Hippocampal formation (tissue), 2 donors: ENCODE data around the gene PEA15.

Experiments used
- DNase-seq, 2 donors: peaks; one replicate each; lab custom pipeline; 2025; lab: John Stamatoyannopoulos, UW

Gene PEA15

DNA sequence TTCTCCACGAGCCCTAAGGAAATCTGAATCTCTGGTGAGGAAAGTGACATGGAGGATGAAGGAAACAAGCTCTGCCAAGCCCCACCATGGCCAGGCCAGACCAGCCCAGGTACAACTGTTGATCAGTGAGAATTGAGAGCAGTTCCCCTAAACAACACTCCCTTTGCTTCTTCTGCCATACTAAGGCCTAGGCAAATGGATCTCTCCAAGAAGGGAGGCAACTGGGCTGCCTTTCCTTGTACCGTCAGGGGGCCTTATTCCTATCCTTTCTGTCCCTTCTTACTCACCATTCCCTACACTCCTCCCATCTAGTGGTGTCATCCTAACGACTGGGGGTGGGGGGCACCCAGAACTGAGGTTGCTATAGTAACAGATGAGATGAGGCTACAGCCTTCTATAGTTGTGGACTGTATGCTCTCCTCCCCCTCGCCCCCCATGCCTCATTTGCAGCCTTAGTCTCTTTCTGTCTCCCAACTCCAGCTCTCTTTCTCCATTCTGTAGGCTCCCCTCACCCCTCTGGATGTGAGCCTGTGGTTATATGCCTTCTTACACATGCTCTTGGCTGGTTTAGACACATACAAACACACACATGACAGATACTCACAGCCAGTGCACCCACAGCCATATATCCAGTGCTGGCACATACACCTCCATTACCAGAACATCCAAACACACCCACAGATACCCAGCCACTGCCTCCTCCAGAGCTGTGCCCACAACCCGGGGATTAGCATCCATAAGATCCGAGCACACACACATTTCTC is 3.6 kb downstream of the PEA15 start:
- no peak for DNase-seq

DNA sequence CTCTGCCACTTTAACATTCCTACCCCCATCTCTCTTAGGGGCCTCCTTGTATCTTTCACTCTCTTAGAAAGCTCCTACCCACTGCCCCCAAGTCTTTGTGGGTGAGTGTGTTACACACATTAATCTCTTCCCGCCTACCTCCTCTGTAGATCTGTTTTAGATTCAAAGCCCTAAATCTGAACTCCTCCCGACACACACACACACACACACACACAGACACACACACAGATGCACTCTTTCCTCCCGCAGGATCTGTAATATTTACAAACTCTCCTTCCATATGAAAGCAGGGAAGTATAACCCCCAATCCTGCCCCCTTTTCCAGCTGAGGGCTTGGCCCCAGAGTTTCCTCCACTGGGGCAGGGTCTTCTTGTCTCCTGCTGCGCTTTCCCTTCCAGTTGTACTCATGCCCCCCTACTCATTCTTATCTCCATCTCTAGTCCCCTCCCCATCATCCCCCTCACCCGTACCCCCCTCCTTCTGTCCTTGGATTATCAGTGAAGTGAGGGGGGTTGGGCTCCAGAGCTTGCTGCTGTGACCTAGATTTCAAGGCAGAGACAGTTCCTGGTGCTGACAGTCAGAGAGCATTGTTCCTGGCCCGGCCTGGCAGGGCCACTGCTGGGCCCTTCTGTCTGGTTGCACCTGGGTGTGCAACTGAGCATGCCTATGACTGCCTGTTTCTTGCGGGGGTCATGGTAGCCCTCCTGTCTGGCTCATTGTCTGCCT is 4.3 kb downstream of the PEA15 start:
- peak in 1 of 2 donors; percentile 20 for DNase-seq

DNA sequence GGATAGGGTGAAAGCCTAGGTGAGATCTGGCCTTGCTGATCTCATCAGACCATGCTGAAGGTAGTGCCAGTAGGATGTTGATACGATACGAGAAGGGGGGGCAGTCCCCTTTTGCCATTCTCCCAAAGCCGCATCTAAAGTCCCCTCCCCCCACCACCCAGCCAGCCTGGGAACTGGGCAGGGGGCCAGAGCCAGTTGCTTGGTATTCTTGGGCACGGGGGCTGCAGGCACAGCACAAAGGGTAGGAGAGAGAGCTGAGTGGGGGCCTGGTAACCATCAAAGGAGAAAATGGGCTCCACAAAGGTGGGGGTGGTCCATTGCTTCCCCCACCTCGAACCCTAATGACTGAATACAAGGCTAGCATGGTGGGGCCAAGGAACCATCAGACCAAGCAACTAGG is 5.4 kb downstream of the PEA15 start:
- peak in 1 of 2 donors; percentile 24 for DNase-seq

DNA sequence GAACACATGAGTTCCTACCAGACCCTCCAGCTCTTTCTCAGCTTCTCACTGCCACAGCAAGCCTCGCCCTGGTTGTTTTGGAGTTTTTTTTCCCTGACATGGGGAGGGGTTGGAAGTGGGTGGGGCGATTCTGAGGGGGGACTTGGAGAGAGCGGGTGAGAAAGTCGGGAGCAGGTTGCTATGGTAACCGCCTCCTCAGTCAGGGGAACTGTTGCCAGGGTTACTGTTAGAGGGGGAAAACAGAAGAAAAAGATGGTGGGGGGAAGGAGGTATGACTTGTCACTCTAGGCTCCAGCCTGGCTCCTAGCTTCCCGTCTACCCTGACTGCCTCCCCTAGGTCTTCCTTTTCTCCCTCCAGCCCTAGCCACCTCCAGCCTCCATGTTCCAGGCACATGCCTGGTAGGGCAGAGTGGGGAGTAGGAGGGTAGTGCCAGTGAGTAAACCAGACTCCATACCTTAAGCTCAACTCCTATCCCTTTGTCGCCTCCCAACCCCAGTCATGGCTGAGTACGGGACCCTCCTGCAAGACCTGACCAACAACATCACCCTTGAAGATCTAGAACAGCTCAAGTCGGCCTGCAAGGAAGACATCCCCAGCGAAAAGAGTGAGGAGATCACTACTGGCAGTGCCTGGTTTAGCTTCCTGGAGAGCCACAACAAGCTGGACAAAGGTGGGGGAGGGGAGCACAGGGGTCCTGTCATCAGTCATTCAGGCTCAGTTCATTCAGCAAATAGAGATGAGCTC is 6.0 kb downstream of the PEA15 start:
- peak; percentile 24 to 67 for DNase-seq

DNA sequence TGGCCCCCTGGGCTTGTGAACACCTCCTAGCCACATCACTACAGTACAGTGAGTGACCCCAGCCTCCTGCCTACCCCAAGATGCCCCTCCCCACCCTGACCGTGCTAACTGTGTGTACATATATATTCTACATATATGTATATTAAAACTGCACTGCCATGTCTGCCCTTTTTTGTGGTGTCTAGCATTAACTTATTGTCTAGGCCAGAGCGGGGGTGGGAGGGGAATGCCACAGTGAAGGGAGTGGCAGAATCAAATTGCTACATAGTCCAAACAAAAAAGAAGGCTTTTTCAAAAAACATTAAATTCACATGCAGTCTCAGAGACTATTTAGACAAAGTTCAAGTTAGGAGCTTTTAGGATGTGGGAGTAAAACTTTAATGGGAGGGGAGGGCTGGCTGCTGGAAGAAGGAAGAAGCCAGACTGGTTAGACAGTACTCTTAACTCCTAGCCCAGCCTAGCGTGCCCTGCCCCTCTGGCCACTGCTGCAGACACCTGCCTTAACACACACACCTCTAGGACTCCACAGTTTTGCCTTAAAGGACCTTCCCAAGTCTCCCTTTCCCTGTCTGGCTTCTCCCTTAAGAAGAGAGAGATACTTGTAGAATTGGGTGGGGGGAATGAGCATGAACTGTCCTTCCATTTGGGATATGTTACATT is 9.4 kb downstream of the PEA15 start:
- no peak for DNase-seq

DNA sequence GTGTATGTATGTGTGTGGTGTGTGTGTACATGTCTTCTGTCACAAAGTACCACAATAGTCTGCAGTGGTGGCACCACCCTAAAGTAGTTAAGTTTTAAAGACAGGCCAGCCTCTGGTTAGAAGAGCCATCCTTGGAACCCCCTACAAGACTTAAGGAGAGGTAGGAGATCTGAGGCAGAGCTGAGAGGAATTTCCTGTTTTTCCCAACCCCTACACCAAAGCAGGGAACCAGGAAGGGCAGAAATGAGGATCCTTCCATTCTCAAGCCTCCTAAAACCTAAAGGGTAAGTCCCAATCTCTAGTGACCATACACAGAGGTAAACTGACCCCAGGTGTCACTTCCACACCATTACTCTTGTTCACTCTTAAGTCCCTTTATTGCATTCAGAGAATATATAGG is 11.1 kb downstream of the PEA15 start:
- no peak for DNase-seq

DNA sequence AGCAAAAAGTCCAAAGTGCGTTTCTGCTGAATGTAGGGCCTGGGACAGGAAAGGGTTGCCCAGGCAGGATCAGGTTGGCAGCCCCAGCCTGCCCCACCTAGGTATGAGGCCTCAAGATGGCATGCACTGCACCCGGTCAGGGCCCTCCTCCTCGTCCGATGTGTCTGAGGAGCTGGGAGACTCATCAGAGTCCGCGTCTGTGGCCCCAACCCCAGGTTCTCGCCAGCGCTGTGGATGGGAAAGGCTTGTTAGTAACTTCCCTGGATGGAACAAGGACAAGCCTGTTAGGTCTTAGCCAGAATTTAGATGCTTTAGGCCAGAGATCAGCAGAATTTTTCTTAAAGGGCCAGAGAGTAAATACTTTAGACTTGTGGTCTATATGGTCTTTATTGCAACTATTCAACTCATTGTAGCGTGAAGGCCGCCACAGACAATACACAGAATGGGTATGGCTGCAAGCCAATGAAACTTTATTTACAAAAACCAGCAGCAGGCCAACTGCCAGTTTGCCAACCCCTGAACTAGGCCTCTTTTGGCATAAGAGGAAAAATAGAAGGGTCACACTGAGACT is 12.4 kb downstream of the PEA15 start:
- no peak for DNase-seq

DNA sequence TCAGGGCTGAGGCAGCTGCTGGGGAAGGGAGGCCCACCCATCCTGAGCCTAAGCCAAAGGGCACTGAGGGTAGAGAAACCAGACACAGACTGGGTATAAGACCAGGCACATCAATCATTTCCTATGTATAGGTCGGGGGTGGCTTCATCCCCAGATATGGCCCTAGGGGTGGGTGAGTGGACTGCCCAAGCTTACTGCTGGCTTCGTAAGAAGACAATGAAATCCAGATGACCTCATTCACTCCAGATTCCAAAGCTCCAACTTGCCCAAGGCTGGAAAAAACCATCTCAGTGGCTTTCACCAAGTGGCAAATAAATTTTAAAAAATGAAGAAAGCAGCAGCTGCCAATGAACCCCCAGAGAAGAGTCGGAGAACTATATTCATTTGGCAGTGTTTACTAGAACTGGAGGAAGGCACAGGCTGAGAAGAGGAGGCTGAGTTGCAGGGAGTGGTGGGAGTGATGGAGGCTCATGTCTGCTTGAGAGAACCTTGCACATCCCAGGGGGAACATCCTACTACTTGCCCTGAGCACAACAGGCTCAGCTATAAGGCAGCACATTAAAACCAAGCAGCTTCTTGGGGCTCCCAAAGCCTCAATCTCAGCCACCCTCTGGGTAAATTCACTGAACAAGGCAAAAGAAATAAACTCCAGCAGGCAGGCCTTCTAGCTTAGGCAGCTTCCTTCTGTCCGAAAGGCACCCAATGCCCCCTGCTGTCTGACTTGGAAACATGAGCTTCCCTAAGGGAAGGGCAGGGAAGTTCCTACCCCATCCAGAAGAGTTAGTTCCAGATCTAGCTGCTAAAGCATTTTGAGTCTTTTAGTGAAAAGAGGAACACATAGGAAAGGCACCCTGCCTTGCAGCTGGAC is 14.1 kb downstream of the PEA15 start:
- peak; percentile 63 to 84 for DNase-seq

DNA sequence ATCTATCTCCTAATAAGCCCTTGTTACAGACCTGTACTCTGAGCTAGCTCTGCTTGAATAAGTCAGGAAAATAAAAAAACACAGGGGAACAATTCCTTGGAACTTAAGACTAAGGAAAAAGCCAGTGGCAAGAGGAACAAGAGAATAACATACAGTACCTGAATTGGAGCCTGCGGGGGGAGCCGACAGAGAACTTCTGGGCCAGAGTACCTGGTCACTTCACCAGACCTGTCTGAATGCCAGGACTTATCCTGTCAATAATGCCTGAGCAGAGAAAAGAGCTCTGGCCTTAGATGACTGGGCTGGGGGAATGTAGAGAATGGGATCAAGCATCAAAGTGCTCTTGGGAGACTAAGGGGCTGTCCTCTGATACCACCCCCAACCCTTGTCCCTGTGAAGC is 15.1 kb downstream of the PEA15 start:
- no peak for DNase-seq

DNA sequence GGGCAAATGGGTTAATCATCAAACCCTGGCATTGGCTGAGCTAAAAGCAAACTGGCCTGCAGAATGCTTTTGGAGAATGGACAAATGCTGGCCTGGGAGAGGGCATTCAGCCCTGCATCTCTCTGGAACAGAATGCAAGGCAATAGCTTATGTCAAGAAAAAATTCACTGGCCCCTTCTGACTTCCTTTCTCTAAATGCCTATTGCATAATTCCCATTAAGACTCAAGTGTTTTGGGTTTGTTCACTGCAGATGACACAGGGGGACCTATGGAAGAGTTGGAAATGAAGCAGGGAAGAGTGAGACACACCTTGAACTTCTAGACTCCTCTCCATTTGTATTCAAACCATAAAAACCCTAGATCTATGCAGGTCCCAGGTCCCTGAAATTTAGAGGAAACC is 15.9 kb downstream of the PEA15 start:
- DNase-seq, result no peak

DNA sequence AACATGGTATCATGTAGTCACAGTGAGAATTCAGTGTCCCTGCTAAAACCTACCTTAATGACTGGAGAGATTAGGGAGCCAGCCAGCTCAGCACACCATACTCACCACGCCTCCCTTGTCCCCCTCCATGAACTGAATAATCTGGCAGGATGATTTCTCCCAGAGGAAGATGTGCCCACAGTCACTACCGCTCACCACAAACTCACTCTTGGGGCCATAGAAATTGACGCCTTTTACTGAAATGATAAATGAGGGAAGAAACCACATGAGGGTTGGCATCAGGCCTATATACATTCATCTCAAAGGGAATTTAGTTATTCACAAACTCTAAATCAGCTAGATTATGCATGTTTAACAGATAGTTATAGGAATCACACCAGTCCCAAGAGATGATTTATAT is 17.4 kb downstream of the PEA15 start:
- DNase-seq, result no peak

DNA sequence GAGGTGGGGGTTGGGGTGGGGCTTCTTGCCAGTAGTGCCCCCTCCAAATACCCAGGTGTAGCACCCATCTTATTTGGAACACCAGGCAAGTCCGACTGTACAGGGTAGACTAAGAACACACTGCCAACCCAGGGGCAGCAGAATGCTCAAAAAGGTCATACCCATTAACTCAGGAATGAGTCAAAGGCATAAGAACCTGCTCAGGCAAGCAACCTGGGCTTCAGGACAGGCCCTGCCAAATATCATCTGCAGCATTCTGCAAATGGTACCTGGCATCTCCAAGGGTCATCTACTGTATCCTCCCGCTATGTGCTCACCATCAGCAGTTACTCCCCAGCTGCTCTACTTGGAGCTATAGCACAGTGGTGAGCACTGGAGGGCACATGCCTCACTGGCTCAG is 19.4 kb downstream of the PEA15 start:
- no peak for DNase-seq

DNA sequence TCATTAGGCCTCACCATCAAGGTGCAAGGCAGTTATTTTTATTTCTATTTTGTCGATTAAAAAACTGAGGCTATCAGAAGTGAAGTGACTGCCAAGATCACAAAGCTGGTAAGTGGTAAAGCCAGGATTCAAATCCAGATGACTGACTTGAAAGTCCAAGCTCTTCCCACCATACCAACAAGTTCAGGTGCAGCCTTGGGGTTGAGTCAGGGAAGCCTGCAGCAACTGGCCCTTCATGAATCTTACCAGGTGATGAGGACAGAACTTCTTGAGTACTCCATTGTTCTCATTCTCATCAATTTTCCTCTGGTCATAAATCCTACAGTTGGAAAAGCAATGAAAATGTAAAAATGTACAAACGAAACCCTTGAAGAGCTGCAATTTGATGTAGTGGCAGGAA is 20.2 kb downstream of the PEA15 start:
- no peak for DNase-seq

DNA sequence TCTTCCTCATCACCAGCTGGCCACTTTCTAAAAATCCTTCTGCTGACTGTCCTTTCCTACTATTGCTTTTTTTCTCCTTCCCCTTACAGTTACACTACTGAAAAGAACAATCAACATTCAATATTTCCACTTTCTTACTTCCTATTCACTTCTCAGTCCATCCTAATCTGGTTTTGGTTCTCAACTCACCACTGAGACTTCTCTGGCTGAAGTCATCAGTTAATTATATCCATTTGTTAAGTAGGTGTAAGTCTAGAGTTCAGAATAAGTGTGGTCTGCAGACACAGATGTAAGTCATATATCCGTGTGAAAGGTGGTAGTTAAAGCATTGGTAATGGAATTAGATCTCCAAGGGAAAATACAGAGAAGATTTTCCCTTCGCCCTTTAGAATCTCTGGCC is 21.4 kb downstream of the PEA15 start:
- no peak for DNase-seq

DNA sequence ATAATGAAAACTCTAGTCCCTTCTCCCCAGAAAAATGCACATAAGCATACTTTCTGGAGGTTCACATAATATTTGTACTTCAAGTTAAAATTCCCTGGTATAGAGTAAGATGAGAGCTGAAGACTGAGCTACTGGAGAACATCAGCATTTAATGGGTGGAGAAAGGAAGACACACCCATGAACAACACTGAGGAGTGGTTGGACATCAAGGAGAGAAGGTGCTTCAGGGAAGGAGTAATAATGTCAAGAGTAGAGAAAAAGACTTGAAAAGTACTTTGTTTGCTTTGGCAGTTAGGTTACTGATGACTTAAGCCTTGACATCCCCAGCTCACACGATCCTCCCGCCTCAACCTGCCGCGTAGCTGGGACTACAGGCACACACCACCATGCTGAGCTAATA is 21.9 kb downstream of the PEA15 start:
- DNase-seq, result no peak

DNA sequence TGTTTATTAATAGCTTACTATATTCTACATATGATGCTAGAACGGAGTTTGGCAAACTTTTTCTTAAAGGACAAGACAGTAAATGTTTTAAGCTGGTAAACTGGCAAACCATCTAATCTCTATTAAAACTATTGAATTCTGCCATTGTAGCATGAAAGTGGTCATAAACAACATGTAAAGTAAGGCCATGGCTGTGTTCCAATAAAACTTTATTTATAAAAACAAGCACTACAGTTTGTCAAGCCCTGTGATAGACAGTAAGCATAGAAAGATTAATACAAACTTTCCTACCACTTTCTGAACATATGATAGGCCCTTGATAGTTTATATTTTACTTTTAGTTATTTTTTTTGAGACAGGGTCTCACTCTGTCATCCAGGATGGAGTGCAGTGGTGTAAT is 22.4 kb downstream of the PEA15 start:
- DNase-seq, result no peak

DNA sequence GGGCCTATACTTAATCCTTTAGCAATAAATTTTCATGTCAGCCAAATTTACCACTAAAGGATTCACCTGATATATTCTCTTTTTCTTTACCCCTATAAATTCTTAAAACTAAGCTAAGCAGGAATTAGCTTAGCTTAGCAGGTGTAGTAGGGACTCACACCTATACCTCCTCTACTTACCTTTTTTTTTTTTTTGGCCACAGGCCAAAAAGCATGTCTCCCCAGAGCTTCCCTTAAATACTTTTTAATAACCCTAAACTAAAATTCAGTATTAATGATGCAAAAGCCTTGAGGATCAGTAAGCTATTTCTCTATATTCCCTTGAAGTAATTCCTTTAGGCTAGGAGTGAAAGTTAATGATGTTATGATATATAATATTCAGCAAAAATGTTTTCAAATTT is 23.2 kb downstream of the PEA15 start:
- DNase-seq, result no peak

DNA sequence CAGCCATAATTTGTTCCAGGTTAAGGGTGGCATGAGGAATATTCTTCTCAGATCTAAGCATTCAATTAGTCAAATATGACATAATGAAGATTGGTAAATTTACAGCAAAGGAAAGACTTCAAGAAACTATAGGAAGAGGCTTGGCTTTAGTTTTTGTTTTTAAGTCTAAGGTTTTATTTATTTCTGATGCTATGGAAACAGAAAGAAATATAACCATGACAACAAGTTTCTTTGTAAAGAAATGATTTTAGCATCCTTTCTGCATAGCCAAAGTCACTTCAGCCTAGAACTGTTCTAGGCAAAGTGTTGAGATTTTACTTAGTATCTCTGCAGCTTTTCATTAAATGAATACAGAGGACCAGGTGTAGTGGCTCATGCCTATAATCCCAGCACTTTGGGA is 27.7 kb downstream of the PEA15 start:
- no peak for DNase-seq

DNA sequence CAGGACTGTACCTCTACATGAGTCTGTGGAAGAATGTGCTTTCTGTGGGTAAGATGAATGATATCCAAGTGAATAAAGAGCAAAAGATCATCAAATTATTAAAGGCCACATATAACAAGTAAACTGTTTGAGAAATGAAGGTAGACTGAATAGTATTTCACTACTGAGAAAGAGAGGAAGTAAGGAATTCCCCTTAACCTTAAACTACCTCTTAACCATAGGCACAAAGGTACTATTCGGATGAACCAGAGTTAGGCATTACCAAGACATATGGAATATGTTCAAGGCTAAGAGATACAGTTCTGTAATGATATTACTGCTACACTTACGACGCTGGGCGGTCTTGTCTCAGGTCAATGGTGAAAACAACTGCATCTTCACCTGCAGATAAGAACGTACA is 31.6 kb downstream of the PEA15 start:
- DNase-seq, result no peak

DNA sequence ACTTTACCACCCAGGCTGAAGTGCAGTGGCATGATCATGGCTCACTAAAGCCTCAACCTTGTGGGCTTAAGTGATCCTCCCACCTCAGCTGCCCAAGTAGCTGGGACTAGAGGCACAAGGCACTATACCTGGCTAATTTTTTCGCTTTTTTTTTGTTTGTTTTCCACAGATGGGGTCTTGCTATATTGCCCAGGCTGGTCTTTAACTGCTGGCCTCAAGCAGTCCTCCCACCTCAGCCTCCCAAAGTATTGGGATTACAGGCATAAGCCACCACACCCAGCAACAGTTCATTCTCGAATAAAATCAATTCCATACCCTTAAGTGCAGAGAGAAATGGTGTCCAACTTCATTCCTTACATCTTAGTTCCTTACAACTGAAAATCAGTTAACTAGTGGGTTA is 32.4 kb downstream of the PEA15 start:
- no peak for DNase-seq

DNA sequence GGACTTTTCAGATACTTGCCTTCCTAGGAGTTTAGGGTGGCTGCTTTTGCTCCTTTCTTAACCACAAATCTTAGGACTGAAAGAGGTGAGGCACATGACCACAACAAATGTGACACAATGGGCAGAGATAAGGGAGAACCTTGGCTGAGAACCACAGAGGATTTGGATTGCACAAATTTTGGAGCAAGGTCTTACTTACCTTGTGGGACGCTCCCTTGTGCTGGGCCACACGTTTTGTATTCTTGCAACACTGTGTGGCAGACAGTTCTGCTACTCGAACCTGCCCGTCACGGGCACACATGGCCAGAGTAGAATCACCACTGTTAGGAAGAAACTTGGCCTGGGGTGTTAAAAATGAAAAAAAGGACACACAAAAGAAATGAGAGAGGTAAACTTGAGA is 33.2 kb downstream of the PEA15 start:
- no peak for DNase-seq
